ENCODE results near the gene SLC5A2. TPM values are rescaled to one million over a fixed set of nuclear protein-coding genes. Genes with fewer than 3 reads are reported as not detected.

Gene SLC5A2
- total and polyA plus RNA-seq, 2 of the 13 experiments (the other 11 are each of a cell fraction or from before 2014, with no cell fraction given), result 0.24 to 0.97 TPM

- no peak for TF ChIP-seq ZNF407 (CRISPR knock-in tag; IDR thresholded peaks at IDR 0.05; ENCODE audit: not compliant biosample characterization)
- TF ChIP-seq TOE1 (CRISPR knock-in tag; IDR thresholded peaks at IDR 0.05), result 0 out of 2 replicates have a peak, but pooled peaks have one; percentile 27
- no peak for TF ChIP-seq ATF7 (IDR thresholded peaks at IDR 0.05)
- TF ChIP-seq ATF7 (CRISPR knock-in tag; IDR thresholded peaks at IDR 0.05), result no peak
- no peak for TF ChIP-seq ZNF691 (CRISPR knock-in tag; IDR thresholded peaks at IDR 0.05; ENCODE audit: borderline replicate concordance, low read depth)
- no peak for TF ChIP-seq ZNF709 (CRISPR knock-in tag; IDR thresholded peaks at IDR 0.05)
- TF ChIP-seq REPIN1 (CRISPR knock-in tag; IDR thresholded peaks at IDR 0.05; ENCODE audit: borderline replicate concordance, low read depth), result no peak
- no peak for TF ChIP-seq ZNF644 (CRISPR knock-in tag; IDR thresholded peaks at IDR 0.05; ENCODE audit: low read depth)
- no peak for TF ChIP-seq SCMH1 (CRISPR knock-in tag; IDR thresholded peaks at IDR 0.05; ENCODE audit: borderline replicate concordance)
- TF ChIP-seq ASH2L (IDR thresholded peaks at IDR 0.05; ENCODE audit: insufficient read length, low read depth, low read length), result peak; percentile 7
- no peak for TF ChIP-seq MLX (CRISPR knock-in tag; IDR thresholded peaks at IDR 0.05)
- TF ChIP-seq MAFF (IDR thresholded peaks at IDR 0.05; ENCODE audit: low read depth, low read length), result no peak
- TF ChIP-seq TARDBP (CRISPR knock-in tag; IDR thresholded peaks at IDR 0.05), result no peak
- TF ChIP-seq MED13 (CRISPR knock-in tag; IDR thresholded peaks at IDR 0.05), result no peak
- TF ChIP-seq ISL2 (CRISPR knock-in tag; IDR thresholded peaks at IDR 0.05), result no peak
- no peak for TF ChIP-seq ARID4A (CRISPR knock-in tag; IDR thresholded peaks at IDR 0.05; ENCODE audit: borderline replicate concordance)
- 0 out of 2 replicates have a peak, but pooled peaks have one; percentile 65 for TF ChIP-seq ZFP36L1 (CRISPR knock-in tag; IDR thresholded peaks at IDR 0.05)
These were observed 25.8 kb downstream of the SLC5A2 start (continued) for GRCh38 chr16:31508706-31509195.
